ENCODE results near the gene SEMA3G.

SEMA3G gene

DNA sequence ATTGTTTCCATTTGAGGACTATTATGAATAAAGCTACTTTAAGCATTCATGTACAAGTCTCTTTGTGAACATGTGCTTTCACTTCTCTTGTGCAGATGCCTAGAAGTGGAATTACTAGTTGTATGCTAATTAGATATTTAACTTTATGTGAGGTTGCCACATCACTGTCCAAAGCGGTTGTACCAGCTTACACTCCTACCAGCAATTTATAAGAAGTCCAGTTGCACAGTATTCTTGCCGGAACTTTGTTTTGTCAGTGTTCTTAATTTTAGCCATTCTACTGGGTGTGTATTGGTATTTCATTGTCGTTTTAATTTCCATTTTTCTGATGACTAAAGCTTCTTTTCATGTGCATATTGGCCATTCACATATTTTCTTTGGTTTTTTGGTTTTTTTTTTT lies 29.1 kb downstream of the SEMA3G start:
- DNase-seq (ENCODE audit: low spot score) = no peak

DNA sequence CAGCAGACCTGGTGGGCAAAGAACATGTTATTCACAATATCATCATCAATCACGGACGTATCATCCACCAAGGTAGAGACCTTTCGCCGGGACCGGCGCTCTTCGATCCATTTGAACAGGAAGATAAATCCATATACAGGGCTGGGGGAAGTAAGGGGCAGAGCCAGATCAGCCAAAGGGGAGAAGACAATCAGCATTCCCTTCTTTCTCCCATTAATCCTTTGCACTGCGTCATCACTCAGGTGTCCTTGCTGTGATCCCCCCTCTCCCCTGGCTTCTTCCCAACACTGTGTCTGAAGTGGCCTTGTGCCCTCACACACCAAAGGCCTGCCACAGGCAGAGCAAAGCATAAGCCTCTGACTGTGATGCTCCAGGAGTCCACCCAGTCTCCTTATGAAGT lies 36.4 kb downstream of the SEMA3G start:
- no peak for DNase-seq (ENCODE audit: low spot score)

DNA sequence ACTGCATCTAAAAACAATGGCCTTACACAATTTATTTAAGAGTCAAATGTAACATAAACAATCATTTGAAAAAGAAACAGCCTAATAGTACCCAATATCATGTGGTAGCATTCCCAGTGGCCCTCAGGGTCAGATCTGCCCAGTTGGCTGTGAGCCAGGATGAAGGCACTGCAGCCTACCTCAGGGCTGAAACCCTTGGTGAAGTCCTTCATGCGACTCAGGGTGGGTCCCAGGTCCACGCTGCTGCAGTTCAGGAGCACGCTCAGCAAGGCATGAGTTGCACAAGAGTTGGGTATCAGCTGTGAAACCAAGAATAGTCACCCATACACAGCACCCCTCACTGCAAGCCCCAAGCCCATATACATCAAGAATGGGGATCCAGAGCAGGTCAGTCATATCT lies 37.1 kb downstream of the SEMA3G start:
- no peak for DNase-seq (ENCODE audit: low spot score)

DNA sequence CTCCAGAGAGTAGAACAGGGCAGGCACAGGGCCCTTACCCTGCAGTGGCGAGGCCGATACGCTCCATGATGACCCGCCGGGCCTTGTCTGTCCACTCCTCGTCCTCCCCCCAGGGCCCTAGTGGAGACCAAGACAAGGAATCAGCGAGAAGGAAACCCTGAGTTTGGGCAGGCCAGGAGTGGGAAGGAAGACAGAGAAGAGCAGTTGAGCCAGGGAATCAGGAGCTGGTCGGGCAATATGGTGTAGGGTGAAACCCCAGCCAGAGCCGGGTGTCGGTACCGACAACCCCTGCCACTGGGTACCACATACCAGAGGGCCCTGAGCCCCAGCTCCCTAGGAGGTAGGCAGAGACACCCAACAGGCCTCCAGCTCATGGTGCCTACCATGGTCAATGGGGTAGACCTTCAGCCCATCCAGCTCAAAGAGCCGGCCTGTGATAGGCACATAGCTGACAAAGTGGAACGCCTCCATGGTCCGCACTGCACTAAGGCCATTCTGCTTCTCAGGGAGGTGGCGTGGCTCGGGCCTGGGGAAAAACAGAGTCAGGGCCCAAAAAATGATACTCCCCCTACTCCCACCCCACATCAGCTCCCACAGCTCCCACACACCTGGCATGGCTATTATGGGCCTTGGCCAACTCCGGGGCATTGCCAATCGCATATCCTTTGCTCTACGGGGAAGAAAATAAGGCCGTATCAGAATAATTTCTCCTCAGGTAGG lies 38.0 kb downstream of the SEMA3G start:
- DNase-seq (ENCODE audit: low spot score) = no peak

DNA sequence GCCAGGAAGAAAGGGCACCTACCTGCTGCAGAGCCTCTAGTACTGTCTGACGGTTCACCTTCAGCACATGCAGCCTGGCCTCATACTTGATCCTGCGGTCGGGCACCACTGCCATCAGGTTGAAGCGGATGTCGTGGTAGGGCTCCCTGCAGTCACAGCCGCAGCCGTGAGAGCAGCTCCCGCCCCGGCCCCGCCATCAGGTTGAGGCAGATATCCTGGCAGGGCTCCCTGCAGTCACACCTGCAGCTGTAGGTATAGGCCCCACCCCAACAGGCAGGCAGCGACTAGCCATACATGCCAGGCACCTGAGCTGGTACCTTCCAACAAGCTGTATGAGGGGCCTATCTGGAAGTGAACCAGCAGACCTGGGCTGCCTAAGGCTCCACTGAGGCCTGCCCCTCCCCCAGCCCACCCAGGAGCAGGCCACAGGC lies 38.7 kb downstream of the SEMA3G start:
- no peak for DNase-seq (ENCODE audit: low spot score)

DNA sequence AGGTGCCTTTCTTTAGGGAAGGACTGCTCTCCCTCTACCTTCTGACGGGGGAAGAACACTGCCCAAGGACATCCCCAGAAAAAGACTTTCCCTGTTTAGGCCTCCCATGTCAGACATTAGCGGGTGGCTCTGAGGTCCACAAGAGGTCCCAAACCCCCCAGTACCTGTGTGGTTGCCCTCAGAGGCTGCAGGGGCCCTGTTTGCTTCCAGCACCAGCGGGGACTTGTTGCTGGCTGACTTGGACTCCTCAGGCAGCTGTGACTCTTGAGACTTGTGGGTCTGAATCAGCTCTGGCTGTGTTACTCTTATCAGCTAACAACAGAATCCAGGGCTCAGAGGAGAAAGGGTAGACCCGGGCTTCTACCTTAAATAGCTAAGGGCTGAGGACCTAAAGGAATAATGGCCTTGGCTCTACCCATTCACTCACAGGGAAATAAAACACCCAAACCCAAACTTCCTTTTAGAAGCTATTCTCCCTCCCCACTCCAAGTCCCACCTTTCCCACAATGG lies 39.2 kb downstream of the SEMA3G start:
- no peak for DNase-seq (ENCODE audit: low spot score)

DNA sequence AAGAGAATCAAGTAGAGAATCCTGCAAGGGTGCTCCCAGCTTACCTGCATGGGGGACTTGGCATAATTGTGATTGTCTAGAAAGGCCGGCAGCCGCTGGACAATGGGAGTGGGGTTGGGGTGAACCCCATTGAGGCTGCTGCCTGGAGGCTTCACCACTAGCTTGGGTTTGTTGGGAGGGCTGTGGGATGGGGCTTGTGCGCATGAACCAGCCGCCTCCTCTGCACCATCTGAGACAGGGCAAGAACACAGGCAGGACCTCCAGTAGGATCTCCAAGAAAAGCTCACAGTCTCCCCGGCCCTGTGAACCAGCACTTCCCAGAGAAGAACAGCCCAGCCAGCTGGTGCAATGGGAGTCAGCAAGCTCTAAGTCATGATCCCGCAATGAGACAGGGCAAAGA lies 39.8 kb downstream of the SEMA3G start:
- DNase-seq (ENCODE audit: low spot score) = no peak

DNA sequence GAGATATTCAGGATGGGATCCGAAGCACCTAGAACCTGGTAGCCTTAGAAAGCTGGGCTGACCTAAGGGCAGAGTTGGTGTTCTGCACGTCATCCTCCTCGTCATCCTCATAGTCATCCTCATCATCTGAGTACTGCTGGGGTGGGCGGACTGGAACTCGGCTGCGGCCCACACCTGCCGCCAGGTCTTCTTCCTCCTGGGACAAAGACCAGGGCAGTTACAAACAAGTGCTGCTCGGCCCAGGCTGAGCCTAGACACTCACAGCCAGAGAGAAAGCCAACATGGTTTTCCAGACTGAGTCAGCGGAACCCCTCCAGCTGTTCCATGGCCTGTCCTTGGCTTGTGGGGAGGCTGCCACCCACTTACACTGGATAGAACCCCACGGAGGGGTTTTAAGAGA lies 40.5 kb downstream of the SEMA3G start:
- no peak for DNase-seq (ENCODE audit: low spot score)

DNA sequence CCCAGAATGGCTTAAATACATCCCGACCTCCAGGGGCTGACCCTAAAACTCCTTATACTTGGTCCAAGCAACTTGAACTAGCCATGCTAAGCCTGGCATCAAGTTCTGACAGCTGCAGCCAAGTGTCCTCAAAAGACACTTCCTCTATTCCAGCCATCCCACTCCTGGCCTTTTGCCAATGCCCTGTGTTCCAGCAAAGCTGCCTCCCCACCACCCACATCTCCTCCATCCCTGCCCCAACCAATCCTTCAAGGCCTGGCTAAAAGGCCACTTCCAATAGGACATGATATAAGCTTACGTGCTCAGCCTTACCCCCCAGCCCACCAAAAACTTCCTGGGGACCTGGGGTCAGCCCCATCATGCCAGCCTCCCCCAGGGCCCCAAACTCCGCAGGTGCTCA lies 40.9 kb downstream of the SEMA3G start:
- no peak for DNase-seq (ENCODE audit: low spot score)

DNA sequence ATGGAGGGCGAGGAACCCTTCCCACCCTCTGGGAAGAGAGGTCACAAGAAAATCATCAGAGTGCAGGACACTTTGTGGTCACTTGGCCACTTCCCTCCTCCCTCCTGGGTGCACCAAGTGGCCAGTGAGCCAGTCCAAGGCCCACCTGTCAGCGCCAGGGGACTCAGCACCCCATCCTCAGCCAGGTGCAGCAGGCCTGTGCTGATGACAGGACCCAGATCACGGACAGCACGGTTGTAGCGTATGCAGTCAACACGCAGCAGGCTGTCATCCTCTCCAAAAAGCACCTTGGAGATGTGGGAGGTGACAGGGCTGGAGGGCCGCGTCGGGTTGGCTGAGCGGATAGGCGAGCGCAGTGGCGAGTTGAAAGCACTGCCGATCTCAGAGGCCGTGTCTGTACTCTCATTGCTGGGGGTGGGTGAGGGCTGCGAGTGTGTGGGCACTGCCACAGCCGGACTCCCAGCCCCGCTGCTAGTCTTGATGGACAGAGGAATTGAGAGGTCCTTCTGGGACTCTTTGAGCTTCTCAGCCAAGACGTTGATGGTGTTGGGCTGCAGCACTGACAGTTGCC lies 41.5 kb downstream of the SEMA3G start:
- no peak for DNase-seq (ENCODE audit: low spot score)

DNA sequence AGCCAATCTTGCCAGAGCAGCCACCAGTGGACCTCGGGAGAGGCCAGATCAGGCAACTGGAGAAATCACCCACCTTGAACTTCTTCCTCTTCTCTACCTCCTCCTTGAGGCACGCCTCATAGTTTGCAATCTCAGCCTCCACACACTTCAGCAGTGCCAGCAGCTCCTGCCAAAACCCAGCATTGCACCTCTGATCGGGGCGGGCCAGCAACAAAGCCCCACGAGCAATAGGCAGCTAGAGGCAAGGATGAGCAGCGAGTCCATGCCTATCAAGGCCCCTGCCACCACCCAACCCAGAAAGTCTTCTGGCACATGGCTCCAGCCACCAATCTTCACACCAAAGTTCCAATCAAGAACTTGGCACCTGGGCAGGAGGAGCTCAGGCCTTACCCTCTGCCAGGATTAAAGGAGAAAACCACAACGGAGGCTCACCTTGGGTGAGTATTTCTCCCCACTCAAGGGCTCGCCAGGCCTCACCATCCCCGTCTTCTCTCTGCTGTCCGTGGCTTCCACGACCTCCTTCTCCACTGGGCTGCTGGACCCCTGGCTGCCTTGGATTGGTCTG lies 42.1 kb downstream of the SEMA3G start:
- no peak for DNase-seq (ENCODE audit: low spot score)

DNA sequence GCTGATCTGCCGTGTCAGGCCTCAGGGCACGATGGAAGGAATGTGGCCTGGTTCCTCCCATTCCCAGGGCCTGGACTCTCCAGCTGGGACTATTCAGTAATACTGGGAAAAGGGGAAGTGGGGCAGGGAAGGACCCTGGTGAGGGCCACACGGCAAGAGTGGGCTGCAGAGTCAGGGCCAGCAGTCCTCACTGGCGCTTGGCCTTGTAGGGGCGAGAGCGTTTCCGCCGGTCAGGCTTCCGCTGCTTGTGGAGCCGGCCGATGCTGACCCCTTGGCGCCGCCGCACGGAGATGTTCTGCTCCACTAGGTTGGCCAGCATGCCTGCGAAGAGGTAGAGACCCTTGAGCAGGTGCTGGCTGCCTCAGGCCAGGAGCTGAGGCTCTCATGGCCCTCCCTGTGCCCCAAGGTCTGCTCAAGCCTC lies 42.8 kb downstream of the SEMA3G start:
- DNase-seq (ENCODE audit: low spot score) = no peak

DNA sequence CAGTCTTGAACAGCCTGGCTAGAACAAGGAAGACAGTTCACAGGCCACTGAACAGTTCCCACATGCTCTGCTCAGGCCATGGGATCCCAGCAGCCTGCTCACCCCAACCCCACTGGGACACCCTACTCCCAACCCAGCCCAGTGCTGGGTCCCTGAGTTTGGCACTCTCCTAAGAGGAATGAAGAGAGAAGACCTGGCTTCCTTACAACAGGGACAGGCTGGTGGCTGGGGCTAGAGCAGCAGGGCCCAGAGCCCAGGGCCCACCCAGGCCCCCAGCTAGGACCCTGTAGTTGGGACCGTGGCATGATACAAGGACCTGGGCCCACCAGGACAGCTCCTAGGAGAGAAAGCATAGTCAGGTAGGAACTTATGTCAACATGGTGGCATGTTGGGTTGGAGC lies 43.4 kb downstream of the SEMA3G start:
- no peak for DNase-seq (ENCODE audit: low spot score)

DNA sequence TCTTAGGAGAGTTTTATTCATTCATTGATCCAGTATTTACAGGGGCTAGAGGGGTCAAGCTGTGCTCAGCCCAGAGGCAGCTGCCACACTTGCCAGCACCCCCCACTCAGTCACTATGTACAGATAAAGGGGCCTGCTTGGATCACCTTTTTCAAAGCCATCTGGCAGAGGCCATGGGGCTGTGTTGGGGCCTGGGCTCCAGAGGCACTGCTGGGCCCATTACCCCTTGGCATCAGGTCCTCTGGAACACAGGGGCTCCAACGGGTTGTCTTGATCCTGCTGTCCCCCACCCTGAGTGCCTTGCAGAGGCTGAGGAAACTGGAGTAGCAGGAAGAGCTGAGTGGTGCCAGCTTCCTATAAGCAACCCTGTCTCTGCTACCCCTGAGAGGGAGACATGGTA lies 43.9 kb downstream of the SEMA3G start:
- DNase-seq (ENCODE audit: low spot score) = no peak

DNA sequence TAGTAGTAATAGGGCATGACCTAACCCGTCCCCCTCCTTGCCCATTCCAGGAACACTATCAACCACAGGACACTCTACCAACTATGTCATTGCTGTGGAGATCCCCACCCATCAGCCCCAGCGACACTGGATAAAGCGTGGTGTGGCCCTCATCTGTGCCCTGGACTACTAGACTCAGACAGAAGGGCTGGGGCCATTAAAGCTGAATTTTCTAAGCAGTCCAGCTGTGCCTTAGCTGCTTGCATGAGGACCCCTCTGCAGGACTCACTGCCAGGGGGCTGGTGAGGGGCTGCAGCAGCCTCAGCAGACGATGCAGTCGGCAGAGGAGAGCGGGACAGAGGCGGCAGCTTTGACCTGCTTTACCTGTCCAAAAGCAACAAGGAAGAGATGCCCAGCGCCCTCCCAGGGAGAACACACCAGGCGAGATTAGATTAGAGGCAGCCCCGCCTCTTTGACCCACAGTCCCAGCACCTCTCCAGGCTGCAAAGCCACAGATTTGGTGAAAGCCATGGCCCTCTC lies 44.6 kb downstream of the SEMA3G start:
- DNase-seq (ENCODE audit: low spot score) = no peak

DNA sequence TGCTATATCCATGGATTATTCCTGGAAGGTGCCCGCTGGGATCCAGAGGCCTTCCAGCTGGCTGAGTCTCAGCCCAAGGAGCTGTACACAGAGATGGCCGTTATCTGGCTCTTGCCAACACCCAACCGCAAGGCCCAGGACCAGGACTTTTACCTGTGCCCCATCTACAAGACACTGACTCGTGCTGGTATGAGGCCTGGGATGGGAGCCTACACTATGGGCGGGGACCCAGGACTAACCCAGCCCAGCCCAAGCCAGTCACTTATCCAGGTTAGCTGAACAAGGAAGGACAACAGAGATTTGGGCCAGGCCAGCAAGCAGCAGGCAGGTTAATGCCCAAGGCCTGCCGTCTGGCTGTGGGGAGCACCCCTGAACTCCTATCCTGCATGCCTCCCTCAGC lies 45.3 kb downstream of the SEMA3G start:
- DNase-seq (ENCODE audit: low spot score) = no peak

DNA sequence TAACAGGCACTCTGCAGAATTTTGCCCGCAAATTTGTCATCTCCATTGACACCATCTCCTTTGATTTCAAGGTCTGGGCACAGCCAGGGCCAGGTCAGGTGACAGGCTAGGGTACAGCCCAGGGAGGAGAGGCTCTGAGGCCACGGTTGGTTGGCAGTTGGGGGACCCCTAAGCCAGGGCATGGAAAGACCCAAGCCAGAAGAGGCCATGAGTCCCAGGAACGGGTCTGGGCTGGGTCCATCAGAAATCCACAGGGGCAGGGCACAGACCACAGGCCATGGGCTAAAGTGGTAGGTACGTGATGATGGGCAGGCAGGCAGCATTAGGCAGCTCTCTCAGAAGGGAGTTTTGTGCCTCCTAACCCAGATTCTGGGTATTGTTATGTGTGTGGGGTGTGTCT lies 45.8 kb downstream of the SEMA3G start:
- DNase-seq (ENCODE audit: low spot score) = no peak

DNA sequence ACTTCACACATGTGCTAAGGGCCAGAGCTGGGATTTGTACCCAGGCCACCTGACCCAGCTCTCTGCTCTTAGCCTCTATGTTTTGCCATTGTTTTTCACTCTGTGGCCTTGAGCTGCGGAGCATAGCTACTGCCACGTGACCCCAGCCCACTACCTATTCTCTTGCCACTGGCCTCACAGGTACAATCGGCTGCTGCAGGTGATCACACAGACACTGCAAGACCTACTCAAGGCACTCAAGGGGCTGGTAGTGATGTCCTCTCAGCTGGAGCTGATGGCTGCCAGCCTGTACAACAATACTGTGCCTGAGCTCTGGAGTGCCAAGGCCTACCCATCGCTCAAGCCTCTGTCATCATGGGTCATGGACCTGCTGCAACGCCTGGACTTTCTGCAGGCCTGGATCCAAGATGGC lies 46.2 kb downstream of the SEMA3G start:
- DNase-seq (ENCODE audit: low spot score) = no peak

DNA sequence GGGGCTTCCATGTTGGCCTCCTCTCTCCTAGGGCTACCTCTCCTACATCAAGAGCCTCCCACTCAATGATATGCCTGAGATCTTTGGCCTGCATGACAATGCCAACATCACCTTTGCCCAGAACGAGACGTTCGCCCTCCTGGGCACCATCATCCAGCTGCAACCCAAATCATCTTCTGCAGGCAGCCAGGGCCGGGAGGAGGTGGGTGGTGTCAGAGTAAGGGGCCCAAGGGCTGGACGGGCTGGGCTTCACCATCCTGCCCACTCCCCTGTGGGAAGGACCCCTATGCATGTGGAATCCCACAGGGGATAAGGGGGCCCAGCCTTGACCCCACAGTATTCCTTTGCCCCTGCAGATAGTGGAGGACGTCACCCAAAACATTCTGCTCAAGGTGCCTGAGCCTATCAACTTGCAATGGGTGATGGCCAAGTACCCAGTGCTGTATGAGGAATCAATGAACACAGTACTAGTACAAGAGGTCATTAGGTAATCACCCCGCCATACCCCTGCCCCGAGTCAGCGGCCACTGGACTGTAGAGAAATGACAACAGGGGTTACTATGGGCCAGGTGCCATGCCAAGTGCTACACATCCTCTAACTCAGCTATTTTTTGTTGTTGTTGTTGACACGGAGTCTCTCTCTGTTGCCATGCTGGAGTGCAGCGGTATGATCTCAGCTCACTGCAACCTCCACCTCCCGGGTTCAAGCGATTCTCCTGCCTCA lies 47.1 kb downstream of the SEMA3G start:
- DNase-seq (ENCODE audit: low spot score) = no peak

DNA sequence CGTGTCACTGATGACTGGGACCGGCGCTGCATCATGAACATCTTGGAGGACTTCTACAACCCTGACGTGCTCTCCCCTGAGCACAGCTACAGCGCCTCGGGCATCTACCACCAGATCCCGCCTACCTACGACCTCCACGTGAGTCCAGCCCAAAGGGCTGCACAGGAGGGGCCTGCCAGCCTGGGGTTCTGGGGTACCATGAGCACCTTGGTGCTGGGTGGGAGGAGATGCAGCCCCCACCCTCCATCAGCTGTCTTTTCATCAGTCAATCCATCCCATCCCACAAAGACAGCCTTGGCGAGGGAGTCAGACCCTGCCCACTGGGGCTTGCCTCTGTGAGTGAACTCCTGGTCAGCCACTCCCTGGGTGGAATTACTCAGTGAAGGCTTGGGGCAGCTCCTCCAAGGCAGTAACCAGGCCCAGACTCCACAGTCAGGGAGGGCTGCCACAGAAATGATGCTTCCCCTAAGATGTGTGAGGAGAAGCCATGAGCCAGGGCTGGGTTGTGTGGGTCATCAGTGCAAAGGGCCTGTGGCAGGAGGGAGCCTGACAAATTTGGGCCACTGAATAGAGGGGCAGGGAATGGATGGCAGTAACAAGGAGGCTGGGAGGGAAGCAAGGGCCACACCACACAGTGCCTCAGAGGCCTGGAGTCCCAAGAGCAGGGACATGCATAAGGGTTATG lies 47.9 kb downstream of the SEMA3G start:
- no peak for DNase-seq (ENCODE audit: low spot score)

DNA sequence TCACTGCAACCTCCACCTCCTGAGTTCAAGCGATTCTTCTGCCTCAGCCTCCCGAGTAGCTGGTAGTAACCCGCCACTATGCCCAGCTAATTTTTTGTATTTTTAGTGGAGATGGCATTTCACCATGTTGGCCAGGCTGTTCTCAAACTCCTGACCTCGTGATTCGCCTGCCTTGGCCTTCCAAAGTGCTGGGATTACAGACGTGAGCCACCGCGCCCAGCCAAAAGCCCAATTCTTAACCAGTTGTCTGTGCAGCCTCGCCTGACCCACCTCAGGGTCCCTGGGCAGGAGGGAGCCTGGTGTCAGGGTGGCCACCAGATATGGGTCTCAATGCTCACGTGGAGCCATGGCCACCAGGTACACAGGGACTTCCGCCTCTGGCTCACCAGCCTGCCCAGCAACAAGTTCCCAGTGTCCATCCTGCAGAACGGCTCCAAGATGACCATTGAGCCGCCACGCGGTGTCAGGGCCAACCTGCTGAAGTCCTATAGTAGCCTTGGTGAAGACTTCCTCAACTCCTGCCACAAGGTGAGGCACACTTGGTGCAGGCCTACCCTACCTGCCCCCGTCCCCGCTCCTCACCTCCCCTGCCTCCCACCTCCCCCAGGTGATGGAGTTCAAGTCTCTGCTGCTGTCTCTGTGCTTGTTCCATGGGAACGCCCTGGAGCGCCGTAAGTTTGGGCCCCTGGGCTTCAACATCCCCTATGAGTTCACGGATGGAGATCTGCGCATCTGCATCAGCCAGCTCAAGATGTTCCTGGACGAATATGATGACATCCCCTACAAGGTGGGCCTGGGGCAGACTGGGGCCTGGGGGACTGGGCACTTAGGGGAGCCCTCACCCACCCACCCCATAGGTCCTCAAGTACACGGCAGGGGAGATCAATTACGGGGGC lies 48.6 kb downstream of the SEMA3G start:
- no peak for DNase-seq (ENCODE audit: low spot score)

Data from putamen (tissue), 1 donor.